Middle frontal gyrus (tissue), 1 donor: Measurements from ENCODE around the gene NOSTRIN.
"Not testable (repeated sequence)": the region's sequence is repeated elsewhere in the genome, so short reads cannot be mapped to it uniquely, and the experiment has no call there.

ENCODE experiments used
- DNase-seq: peaks from one replicate; pipeline ENCODE4 v3.0.0-alpha.2; 2015; ENCODE audit warnings: low spot score; ENCODE audit errors: extremely low spot score

NOSTRIN gene

DNA sequence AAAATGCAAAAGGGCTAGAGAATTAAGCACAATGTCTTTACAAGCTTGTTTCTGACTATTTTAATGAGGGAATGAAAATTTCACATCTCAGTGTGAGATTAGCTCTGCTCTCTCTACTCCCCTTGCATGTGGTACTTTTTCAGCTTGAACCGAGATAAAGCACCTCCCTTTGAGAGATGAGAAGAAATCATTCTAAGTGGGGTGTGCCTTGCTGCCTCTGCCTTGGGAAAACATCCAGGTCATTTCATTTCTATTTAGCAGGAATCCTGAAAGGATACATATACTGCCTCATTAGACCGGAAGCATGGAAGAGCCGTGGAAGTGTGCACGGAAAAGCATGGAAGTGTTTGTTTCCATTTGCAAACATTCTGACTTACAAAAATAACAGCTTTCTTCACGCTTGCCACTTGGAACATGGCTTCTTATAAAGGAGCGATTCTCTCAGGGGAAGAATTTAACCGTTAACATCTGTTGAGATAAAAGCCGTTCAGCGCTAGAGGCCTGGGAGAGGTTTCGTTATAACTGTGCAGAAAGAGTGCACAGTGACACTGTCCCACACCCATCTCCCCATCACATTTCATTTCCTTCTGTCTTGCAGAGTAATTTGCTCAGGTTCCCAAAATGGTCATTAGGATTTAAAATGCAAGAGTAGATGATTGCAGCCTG is 16.7 kb downstream of the NOSTRIN start:
- no peak for DNase-seq

DNA sequence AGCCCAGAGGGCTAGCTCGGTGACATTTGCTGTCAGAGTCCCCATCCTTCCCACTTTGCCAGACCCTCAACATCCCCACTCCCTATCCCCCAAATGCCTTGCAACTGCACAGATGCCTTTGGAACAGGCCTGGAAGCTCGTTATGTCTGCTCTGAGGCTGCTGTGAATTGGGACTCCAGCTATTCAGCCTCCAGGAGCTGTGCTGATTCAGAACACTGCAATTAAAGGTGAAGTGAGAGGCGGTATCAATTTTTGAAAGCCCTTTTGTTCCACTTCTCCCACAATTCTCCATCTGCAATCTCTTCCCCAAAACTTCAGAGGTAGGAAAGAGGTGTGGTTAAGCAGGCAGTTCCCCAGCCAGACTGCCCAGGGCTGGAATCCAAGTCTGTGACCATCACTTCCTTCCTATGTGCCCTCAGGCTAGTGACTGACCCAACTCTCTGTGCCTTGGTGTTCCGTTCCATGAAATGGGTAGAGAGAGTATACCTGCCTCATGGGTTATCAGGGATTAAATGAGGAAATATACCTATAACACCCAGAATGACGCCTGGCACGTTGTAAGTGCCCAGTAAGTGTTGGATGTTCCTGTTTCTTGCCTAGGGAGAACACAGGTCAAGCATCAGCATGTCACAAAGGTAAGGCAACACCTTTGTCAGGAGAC is 17.5 kb downstream of the NOSTRIN start:
- no peak for DNase-seq

DNA sequence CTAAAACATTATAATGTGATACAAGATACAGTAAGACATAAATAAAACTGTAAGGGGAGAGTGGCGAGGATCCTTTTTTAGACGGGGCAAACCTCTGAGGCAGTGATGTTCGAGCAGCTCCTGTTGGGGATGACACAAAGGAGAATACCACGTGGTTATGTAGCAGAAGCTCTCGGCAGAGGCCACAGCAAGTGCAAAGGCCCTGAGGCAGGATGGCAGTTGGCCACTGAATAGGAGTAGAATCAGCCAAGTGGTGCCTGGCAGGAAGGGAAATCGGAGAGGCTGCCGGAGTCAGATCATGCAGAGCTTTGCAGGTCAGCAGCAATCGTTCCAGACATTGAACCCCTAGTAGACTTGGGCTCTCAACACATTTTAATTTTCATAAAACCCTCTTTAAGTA is 19.1 kb downstream of the NOSTRIN start:
- no peak for DNase-seq

DNA sequence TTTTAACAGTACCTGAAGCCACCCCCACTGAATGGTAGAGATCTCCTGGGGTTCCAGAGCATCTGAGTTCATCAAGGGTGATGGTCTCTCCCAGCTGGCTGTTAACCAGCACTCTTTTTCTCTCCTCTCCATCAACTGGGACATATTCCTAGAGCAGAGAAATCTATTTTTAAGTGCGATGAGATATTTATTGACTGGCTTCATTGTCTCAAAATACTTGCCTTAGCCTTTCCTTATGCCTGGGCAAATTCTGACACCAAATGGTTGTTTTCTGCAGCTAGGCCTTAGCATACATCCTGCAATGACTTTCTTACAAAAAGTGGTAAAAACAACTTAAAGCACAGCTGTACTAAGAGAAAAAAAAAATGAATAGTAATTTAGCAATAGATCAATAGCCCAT is 19.6 kb downstream of the NOSTRIN start:
- DNase-seq: no peak

DNA sequence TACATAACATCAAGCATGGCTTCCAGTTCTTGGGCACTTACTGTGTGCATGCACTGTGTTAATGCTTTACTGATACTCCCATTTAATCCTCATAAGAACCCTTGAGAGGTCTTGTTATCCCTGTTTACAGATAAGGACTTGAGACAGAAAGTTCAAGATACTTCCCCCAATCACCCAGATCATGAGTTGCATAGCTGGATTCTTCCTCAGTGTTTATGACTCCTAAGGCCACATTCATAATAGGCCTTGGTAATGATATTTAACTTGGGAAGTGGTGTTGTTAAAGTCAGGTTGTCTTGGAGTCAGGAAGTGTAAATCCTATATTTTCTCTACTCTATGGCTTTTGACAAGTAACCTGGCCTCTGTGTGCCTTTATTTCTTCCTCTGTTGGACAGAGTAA is 22.7 kb downstream of the NOSTRIN start:
- DNase-seq: no peak

DNA sequence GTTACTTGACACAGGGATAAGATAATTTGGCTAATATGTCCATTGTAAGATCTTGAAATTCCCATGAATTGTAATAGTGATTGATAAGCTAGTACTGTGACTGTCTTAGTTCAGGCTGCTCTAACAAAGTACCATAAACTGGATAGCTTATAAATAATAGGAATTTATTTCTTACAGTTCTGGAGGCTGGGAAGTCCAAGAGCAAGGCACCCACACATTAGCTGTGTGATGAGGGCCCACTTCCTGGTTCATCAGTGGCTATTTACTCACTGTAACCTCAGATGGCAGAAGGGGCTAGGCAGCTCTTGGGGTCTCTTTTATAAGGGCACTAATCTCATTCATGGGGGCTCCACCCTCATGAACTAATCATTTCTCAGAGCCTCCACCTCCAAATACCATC is 28.5 kb downstream of the NOSTRIN start:
- no peak for DNase-seq

DNA sequence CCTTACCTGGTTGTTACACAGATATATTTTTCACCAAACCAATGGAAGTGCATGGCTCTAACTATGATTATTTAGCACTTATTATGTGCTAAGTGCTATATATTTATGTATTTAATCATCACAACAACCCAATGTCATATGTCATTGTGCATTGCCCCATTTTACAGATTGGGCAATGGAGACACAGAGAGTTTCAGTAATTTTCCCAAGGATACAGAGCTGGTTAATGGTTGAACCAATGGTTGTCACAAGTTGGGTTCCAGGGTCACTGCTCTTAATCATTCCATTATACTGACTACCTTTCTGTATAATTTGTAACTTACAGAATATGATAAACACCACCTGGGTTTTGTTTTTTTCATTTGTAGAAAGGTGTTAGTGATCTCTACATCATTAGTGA is 29.2 kb downstream of the NOSTRIN start:
- DNase-seq: no peak

DNA sequence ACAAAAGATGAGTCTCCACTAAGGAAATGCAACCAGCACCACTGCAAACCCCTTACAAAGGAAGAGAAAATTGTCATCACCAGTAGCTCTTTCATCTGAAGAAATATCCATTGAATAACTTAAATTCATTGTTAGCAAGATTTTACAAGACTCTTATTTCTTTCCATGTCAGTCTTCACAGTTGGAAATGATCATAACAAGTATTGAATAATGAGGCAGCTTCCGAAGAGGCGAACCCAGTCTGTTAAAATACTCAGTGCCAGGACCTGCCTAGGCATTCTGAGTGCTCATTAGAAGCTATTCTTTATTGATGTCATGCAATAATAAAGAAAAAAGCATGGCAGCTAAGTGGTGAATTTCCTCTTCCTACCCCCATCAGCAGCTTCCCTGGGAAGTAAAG is 33.5 kb downstream of the NOSTRIN start:
- no peak for DNase-seq

DNA sequence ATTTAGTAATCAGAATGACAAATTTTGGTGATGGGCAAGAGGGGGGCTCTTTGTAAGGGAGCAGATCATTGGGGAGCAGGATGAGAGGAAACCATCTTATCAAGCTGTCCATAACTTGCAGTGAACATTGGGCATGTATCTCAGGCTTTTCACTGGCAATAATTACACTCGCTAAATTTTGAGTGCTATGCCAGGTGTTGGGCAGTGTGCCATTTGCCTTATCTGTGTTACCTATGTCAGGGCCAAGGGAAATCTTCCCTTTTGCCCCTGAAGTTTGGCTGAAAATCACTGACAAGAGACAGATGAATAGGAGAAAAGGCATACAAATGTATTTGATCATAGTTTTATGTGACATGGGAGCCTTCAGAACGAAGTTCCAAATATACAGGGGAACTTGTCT is 39.0 kb downstream of the NOSTRIN start:
- no peak for DNase-seq

DNA sequence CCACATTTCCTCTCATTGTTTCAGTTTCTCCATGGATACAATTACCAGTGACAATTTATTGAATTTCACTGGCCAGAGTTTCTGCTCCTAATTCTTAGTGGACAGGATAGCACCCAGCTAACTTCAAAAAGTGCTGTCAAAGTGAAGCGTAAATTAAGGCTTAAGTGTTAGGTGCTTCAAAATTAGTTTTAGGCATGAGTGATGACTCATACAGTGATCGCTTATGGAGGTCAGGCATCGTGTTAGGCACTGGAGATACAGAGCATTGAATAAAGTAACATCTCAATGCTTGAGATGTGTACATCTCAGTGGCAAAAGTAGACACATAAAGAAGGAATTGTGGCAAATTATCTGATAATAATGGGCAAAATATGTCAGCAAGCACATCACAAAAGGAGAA is 40.8 kb downstream of the NOSTRIN start:
- no peak for DNase-seq

DNA sequence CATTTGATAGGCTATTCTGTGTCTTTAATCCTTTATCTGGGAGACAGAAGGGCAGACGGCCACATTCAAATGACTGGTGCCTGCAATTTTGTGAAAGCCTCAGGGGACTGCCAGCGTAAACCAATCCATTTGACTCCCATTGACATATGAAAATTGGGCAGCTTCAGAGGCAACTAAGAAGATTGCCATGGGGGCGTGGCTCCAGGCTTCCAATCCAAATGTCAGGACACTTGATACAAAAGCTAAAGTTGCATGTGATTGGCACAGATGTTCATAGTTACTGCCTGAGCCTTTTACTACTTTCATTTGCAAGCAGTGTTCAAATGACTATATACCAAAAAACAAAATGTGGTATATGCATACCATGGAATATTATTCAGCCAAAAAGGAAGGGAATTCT is 45.8 kb downstream of the NOSTRIN start:
- DNase-seq: no peak

DNA sequence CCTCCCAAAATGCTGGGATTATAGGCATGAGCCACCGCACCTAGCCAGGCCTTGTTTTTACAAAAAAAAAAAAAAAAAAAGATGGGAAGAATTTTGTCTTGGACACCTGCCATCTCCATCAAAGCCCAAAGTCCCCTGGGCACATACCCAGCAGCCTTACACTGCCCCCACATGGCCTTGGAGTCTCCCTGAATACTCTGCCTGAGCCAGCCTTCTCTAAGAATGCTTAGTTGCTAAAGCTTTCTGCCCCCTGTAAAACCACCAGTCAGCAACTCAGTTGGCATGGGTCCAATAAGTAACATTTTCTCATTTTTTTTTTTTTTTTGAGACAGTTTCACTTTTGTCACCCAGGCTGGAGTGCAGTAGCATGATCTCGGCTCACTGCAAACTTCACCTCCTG is 47.2 kb downstream of the NOSTRIN start:
- no peak for DNase-seq

DNA sequence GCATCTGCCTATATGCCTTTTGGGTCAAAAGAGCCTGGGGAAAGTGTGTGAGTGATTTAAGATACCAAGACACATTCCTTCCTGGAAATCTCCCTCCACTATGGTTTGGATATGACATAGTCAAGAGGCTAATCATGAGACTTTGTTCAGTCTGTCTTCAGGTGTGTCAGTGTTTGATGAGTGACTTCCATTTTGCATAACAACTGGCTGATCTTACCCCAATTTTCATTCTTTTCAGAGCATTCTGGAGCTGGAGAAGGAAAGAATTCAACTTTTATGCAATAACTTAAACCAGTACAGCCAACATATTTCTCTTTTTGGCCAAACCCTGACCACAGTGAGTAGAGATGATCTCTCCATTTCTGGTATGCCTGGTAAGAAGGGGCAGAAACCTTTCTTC is 48.4 kb downstream of the NOSTRIN start:
- no peak for DNase-seq

DNA sequence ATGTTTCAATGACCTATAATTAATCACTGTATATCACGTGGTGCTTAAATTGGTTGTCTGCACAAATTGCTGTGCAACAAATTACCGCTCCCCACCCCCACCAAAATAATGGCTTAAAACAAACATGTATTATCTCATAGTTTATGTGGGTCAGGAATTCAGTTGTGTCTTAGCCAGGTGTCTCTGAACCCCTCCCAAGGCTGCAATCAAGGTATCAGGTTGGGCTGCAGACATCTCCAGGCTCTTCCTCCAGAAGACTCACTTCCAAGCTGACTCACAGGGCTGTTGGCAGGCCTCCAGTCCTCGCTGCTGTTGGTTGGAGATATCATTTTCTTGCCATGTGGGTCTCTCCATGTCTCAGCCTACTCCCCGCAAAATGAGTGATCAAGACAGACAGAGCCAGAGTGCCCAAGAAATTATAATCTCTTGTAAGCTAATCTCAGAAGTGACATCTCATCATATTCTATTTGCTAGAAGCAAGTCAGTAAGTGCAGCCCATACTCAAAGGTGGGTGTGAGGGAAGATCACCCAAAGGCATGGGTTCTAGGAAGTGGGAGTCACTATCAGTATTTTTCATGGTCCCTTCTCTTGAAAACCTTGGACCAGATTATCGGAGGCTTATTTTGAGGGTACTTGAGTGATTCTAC is 49.4 kb downstream of the NOSTRIN start:
- DNase-seq: no peak

DNA sequence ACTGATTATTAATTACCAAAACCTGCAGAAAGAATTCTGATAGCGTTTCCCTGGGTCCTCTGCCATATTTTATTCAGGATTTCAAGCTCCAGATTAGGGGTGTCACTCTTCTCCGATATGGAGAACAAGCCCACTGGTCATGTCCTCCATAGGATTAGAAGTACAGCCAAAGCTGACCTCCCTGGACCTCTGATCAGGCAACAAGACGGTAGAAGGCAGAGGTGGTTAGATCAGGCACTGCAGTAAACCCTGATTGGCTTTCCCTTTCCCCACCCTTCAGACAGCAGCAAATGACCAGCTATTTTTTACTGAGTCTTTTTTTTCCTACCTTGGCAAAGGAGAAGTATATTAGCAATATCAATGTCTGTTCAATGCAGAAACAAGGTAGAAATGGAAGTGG is 50.0 kb downstream of the NOSTRIN start:
- DNase-seq: no peak

DNA sequence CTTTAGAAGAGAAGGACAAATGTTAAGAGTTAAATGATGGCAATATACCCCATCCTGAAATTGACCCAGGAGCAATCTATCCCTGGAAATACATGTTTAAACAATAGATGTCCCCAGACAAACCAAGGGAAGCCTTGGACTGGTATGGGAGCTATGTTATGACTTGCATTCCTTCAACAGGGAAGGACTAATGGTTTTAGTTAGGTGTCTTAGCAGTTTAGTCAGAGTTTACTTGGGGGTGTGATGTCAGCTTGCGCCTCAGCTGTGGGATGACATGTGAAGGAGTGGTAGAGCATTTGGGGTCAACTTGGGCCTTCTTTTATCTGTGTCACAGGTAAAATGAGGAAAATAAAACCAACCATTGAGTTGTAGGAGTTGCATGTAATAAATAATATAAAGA is 51.0 kb downstream of the NOSTRIN start:
- DNase-seq: no peak

DNA sequence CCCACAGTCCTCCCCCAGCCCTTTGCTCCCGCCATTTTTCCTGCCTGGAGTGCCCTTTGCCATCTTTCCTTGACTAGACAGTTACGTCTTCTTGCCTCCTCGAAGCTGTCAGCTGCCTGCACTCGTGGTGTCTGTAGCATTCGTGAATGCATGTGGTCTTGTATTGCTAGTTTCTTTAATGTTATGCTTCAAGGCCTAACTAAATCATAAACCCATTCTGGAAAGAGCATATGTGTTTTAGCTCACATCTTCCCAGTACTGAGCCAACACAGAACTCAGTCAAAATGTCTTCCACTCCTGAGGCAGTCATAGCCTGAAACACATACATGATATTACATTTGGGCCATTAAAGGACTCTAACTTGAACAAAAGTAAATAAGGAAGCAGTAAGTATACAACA is 52.2 kb downstream of the NOSTRIN start:
- no peak for DNase-seq

DNA sequence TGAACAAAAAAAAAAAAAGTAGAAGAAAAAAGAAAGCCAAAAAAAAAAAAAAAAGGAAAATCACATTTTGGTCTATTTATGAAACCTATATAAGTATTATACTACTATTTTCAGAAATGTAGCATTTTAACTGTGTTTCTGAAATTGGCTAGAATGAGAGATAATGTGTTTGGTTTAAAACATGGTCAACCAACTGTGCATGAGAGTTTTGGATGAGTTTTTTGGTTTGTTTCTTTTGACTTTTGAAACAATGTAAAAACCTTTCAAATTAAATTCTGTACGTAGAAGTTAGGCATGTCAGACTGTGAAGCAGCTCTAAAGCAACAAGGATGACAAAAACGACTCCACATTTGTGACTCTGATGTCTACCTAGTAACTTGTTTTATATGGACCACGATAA is 53.2 kb downstream of the NOSTRIN start:
- DNase-seq: no peak

DNA sequence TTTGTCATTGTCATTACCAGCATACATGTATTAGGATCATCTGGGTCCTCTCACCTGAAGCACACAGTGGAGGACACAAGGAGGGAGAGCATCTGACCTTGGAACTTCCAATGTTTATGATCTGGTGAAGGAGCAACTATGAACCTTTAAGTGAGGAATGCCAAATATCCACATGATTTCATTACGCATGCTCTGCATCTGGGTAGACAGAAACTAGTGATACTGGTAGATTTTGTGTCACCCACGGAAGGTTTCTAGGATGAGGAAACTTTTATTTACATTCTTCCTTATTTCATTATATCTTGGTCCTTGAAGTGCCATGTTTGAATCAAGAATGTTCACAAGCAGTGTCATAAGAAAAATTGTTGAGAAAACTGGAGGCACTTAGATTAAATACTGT is 55.7 kb downstream of the NOSTRIN start:
- DNase-seq: no peak

DNA sequence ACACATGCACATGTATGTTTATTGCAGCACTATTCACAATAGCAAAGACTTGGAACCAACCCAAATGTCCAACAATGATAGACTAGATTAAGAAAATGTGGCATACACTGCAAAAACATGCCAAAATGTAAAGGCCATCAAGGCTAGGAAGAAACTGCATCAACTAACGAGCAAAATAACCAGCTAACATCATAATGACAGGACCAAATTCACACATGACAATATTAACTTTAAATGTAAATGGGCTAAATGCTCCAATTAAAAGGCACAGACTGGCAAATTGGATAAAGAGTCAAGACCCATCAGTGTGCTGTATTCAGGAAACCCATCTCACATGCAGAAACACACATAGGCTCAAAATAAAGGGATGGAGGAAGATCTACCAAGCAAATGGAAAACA is 64.7 kb downstream of the NOSTRIN start:
- not testable (repeated sequence) for DNase-seq

DNA sequence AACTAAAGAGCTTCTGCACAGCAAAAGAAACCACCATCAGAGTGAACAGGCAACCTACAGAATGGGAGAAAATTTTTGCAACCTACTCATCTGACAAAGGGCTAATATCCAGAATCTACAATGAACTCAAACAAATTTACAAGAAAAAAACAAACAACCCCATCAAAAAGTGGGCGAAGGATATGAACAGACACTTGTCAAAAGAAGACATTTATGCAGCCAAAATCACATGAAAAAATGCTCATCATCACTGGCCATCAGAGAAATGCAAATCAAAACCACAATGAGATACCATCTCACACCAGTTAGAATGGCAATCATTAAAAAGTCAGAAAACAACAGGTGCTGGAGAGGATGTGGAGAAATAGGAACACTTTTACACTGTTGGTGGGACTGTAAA is 67.9 kb downstream of the NOSTRIN start:
- DNase-seq: not testable (repeated sequence)

DNA sequence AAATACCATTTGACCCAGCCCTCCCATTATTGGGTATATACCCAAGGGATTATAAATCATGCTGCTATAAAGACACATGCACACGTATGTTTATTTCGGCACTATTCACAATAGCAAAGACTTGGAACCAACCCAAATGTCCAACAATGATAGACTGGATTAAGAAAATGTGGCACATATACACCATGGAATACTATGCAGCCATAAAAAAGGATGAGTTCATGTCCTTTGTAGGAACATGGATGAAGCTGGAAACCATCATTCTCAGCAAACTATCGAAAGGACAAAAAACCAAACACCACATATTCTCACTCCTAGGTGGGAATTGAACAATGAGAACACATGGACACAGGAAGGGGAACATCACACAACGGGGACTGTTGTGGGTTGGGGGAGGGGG is 68.4 kb downstream of the NOSTRIN start:
- DNase-seq: not testable (repeated sequence)
